GM19240 (cell line): ENCODE measurements around the gene SHMT2.

Experiments
- DNase-seq: peaks from one replicate; pipeline ENCODE4 v3.0.0; 2011; ENCODE audit warnings: low spot score; ENCODE audit not compliant: insufficient read length

The SHMT2 gene

GRCh38 chr12:57213763-57214397, 15.6 kb upstream of the SHMT2 start:
- DNase-seq: no peak

- DNase-seq: peak; percentile 87
These were observed 15.1 kb upstream of the SHMT2 start for GRCh38 chr12:57214398-57214781.

- no peak for DNase-seq
These were observed 14.4 kb upstream of the SHMT2 start for GRCh38 chr12:57215065-57215464.

- DNase-seq: peak; percentile 77
These were observed 13.9 kb upstream of the SHMT2 start for GRCh38 chr12:57215668-57216013.

GRCh38 chr12:57216014-57216911, 13.2 kb upstream of the SHMT2 start, which contains the start of gene NXPH4:
NXPH4 (plus strand) TSS chr12:57216794; CDS start chr12:57216970, 176 bp downstream.
- no peak for DNase-seq

DNA sequence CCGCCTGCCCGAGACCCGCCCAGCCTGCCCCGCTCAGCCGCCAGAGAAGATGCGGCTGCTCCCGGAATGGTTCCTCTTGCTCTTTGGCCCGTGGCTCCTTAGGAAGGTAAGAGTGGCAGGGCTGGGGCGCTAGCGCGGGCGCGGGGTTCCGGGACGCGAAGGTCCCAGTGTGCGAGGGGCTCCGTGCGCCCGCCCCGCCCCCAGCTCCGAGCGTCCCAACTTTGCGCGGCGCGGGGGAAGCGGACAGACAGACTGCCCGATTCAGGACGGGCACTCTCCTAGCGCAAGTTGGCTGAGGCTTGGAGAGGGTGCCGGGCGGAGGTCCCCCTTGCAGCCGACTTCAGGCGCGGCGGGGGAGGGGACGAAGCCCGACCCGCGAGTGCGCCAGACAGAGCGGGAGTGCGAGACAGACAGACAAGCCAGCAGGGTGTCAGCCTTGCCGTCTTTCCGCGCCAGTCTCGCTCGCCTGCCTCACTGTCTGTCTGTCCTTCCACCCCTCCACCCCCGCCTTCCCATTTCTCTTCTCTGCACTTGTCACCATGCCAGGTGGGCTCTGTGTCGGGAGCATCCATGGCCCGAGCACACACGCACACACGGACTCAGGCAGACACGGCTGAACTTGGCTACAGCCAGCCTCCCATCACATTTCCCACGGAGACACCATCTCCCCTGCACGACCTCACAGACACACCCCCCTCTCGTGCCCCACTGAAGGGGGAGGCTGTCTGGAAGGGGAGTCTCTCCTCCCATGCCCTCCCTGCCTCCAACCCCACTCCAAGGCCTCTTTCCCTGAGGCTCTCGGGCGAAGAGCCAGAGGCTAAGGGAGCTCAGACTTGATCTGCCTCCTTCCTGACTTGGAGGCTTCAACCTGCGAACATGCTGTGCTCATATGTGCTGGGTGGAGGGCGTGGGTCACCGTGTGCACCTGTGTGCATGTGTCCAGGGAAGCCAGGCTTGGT, 12.3 kb upstream of the SHMT2 start:
- DNase-seq: no peak

DNA sequence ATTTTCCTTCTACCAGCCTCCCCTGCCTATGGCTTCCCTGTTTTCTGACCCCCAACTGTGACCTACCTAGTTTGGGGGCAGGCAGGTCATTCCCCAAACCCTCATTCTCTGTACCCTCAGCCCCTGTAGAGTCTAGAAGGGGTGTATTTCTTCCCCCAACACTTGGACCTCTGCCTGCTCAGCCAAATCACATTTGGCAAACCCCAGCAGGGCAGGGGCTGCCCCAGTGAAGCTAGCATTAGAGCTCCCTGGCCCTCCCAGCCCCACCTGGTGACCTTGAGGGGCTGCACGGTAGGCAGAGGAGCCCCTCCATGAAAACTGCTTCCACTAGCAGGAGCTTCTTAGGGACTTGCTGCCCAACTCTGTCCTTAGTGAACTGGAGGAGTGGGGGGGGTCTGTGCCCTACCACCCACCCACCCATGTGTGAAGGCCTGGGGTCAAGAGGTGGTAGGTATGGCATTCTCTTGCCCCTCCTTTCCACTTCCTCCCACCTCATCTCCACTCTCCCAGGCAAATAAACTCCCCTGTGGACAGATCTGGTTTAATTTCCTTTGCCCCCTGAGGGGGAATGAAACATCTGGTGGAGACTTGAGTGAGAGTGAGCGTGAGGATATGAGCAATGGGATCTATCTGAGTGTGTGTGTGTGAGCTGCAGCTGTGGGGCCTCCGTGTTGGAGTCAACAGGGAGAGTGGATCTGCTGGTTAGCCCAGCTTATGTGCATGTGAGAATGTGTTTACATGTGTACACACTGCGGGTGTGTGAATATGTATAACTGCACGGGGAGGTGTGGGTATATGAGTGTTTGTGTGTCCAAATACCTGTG, 11.3 kb upstream of the SHMT2 start:
- DNase-seq: no peak

DNA sequence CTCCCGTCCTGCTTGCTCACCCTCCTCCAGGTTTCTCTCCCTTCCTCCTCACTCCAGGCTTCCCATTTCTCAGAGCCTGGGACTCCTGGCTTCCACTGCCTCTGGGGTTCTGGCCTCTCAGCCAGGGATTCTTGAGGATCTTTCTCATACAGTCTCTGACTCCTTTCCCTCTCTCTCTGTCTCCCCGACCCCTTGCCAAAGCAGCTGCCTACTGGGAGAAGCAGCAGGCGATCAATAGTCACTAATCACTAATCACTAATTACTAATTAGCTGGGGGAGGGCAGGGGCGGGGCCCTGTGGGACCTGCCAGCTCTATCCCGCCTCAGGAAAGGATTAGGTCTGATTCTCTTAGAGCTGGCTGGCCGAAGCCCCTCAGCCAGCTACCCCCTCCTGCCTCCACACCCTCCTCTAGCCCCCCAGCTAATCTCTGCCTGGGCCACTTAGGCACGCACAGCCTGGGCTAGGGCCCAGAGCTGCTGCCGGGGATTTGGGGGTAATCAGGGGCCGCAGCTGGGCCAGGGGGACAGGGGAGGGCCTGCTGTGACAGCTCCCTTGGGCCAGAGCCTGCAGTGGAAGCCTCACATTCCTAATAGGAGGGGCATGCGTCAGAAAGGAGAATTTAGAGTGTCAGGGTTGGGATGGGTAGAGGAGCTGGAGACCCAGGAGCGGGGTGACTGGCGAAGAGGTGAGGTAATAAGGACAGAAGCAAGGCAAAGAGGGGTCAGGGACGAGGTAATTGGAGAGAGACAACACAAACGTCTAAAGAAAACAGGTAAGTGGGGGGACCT, 10.1 kb upstream of the SHMT2 start:
- no peak for DNase-seq

GRCh38 chr12:57219993-57220754, 9.3 kb upstream of the SHMT2 start:
- no peak for DNase-seq

- DNase-seq: no peak
These were observed 8.7 kb upstream of the SHMT2 start for GRCh38 chr12:57220770-57221168.

DNA sequence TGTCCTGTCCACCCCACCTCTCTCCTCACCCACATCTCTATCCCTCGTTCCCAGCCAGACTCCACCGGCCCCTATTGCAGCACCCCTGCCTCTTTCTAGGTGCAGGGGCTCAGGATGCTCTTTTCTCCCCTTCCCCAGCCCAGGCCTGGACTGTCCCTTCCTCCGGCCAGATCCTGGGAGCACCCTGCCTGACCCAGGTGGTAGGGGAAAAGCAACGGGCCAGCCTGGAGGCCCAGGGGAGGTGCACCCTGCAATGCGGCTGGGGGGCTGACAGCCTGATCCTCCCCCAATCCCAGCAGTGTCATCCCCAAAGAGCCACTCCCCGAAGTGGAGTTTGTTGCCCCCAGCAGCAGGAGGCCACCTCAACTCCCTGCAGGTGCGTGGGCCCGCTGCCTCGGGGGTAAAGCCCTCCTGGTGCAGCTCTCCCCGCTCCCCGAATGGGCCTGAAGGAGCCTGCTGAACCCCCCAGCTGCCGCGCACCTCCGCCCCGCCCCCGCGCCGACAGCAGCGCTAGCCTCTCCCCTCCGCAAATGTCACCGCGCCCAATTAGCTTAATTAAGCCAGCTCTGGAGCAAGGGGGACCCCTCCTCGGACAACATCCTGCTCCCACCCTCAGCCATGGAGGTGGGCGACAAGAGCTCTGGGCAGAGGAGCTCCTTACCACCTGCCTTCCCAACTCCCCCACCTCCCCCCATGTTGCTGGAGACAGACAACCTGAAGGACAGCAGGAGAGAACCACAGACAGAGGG, 8.2 kb upstream of the SHMT2 start:
- no peak for DNase-seq

- no peak for DNase-seq
These were observed 7.0 kb upstream of the SHMT2 start for GRCh38 chr12:57222286-57223190.

GRCh38 chr12:57223191-57224165, 6.0 kb upstream of the SHMT2 start:
- DNase-seq: no peak

DNA sequence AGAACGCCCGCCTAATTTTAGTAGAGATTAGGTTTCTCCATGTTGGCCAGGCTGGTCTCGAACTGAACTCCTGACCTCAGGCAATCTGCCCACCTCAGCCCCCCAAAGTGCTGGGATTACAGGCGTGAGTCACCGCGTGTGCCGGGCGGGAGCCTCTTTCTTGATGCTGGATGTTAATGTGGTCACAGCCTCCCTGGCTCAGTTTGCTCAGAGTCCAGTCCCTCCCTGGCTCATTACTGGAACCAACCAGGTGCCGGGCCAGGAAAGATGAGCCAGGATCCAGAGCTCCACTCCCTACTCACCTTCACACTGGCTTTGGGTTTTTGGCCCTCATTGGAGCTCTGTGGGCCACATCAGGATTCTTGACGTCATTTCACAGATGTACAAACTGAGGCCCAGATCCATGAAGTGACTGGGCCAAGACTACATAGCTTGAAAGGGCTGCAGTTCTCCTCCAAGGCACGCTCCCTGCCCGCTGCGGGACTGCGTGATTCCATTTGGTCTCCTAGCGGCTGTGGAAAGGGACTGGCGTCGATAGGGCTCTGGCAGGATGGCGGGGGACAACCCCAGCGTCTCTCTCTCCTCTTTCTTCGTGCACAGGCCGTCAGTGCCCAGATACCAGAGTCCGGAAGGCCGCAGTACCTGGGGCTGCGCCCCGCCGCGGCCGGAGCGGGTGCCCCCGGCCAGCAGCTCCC, 5.1 kb upstream of the SHMT2 start:
- no peak for DNase-seq

GRCh38 chr12:57224973-57225679, 4.4 kb upstream of the SHMT2 start:
- no peak for DNase-seq
